Activated CD4-positive, alpha-beta T cell treated with anti-CD3 and anti-CD28 coated beads for 4 hours (primary cell): ENCODE results near the gene PRRG2.
"Not testable (repeated sequence)": the region's sequence is repeated elsewhere in the genome, so short reads cannot be mapped to it uniquely, and the experiment has no call there.

Source experiments
- DNase-seq, 2 donors: peaks; one replicate each; pipeline ENCODE4 v3.0.0-alpha.2; 2020

The PRRG2 gene

GRCh38 chr19:49613374-49613773 is 32.3 kb downstream of the PRRG2 start:
- DNase-seq: no peak

- no peak for DNase-seq
Measured at GRCh38 chr19:49614096-49614833, 33.1 kb downstream of the PRRG2 start.

- no peak for DNase-seq
Measured at GRCh38 chr19:49615861-49616260, 34.7 kb downstream of the PRRG2 start.

GRCh38 chr19:49616532-49616931 is 35.4 kb downstream of the PRRG2 start:
- DNase-seq: no peak

GRCh38 chr19:49616945-49617344 is 35.8 kb downstream of the PRRG2 start:
- no peak for DNase-seq

GRCh38 chr19:49617860-49618259 is 36.7 kb downstream of the PRRG2 start:
- DNase-seq: not testable (repeated sequence)

GRCh38 chr19:49624967-49625910 is 44.1 kb downstream of the PRRG2 start:
- no peak for DNase-seq

GRCh38 chr19:49626226-49626625 is 45.1 kb downstream of the PRRG2 start:
- DNase-seq: no peak

- no peak for DNase-seq
Measured at GRCh38 chr19:49629659-49630058, 48.5 kb downstream of the PRRG2 start.

GRCh38 chr19:49631014-49631588 is 50.0 kb downstream of the PRRG2 start:
- no peak for DNase-seq

GRCh38 chr19:49631610-49632192 is 50.6 kb downstream of the PRRG2 start:
- DNase-seq: no peak

GRCh38 chr19:49632576-49632975 is 51.5 kb downstream of the PRRG2 start:
- no peak for DNase-seq

GRCh38 chr19:49633273-49633672 is 52.2 kb downstream of the PRRG2 start:
- not testable (repeated sequence) for DNase-seq

GRCh38 chr19:49635530-49636232 is 54.6 kb downstream of the PRRG2 start:
- no peak for DNase-seq

GRCh38 chr19:49636233-49636932 is 55.3 kb downstream of the PRRG2 start:
- no peak for DNase-seq

- DNase-seq: no peak
Measured at GRCh38 chr19:49637821-49638738, 57.0 kb downstream of the PRRG2 start.

- DNase-seq: no peak
Measured at GRCh38 chr19:49639401-49640112, 58.4 kb downstream of the PRRG2 start.

GRCh38 chr19:49640113-49640898 is 59.2 kb downstream of the PRRG2 start, which contains the start of gene RRAS:
Gene RRAS (minus strand): TSS chr19:49640143. CDS start chr19:49640098, 45 bp downstream.
- DNase-seq: peak; percentile 100
